ENCODE results near the gene APBA2.

Gene APBA2

DNA sequence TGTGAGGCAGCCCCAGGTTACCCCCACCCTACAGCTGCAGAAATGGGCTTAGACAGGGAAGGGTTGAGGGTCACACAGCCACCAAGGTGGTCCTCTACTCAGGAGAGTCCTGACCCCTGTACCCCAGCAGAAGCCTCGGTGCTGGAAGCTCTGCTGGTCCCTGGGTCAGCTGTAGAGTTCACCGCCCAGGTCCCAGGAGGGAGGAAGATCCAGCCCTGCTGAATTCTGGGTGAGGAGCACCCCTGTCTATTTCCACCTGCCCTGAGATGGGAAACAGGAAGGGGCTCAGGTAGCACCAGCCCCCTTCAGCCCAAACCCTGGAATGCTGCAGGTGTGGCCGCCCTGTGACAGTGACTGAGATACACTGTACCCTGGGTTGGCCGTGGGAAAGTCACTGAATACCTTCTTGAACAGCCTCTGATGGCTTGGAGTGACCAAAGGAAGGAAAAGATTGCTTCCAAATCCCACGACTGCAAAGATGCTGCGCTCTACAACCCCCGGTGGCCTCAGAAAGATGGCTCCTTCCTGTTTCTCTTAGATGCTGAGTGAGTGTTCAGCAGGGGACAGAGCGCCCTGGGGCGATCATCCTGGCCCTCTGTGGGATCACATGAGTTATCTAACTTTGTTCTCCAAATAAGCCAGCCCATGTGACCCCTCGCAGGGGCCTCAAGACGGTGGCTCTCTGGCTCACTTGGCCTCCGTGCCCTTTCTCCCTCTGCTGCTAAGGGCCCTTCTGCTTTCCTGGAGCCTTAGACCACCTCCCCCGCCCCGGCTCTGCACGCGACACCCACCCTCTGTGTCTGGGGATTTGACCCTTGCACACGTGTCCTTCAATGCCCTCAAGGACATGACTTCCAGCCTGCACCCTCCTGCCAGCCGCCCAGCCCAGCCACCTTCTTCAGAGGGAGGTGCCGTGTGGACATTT is 242.0 kb downstream of the APBA2 start:
- DNase-seq: no peak

DNA sequence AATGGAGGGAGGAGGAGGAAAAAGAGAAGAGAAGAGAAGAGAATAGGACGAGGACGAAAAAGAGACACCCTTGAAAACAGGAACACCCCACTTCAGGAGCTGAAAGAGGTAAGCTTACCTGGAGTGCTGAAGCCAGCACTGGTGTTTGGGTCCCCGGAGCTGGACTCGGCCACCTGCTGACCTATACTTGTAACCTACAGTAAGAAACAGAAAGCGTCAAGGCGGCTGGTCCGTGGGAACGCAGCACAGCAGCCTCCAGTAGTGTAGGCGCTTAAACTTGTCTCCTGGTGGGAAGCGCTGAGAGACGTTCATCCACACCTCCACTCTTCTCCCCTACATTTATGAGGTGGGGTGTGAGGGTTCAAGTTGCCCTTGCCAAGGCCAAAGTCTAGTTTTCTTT is 242.9 kb downstream of the APBA2 start:
- no peak for DNase-seq

DNA sequence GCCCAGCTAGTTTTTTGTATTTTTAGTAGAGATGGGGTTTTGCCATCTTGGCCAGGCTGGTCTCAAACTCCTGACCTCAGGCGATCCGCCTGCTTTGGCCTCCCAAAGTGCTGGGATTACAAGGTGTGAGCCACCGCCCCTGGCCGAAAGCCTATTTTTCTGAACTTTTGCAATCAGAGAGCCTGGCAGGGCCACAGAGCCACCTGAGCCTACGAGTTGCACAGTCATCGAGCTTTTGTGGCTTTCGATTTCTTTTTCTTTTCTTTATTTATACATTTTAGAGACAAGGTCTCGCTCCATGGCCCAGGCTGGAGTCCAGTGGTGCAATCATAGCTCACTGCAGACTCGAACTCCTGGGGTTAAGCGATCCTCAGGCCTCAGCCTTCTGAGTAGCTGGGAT is 243.4 kb downstream of the APBA2 start:
- no peak for DNase-seq

DNA sequence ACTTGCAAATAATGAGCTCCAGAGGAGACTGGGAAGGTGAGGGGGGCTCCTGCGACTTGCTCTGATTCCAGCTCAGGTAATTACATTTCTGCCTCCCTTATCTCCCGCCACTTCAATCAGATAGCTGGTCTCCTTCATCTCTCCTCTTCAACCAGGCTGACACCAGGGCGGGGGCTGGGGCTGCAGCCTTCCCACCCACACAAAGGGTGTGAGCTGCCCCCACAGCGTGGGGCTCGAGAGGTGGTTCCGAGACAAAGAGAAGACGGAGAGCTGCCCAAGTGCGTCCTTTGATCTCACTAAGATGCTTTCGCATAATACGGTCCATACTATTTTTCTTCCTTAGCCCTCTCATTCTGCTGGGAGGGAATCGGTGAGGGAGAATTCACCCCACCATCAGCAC is 244.2 kb downstream of the APBA2 start:
- no peak for DNase-seq

DNA sequence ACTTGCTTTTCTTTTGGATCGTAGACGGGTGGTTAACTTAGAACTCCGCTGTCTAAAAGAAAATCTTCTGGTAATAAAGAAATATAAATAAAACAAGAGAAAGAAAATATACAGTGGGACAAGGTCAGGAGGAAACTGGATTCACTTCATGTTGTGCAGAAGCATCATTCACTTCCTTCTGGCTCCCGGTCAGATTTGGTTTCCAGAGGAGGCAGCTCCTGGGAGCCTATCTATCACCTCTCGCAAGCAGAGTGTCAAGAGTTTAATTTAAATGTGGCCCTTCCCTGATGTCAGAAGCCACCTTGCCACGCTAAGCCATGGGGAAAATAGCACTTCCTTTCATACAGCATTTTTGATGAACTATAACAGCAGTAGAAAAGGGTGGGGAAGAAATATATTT is 244.7 kb downstream of the APBA2 start:
- no peak for DNase-seq

DNA sequence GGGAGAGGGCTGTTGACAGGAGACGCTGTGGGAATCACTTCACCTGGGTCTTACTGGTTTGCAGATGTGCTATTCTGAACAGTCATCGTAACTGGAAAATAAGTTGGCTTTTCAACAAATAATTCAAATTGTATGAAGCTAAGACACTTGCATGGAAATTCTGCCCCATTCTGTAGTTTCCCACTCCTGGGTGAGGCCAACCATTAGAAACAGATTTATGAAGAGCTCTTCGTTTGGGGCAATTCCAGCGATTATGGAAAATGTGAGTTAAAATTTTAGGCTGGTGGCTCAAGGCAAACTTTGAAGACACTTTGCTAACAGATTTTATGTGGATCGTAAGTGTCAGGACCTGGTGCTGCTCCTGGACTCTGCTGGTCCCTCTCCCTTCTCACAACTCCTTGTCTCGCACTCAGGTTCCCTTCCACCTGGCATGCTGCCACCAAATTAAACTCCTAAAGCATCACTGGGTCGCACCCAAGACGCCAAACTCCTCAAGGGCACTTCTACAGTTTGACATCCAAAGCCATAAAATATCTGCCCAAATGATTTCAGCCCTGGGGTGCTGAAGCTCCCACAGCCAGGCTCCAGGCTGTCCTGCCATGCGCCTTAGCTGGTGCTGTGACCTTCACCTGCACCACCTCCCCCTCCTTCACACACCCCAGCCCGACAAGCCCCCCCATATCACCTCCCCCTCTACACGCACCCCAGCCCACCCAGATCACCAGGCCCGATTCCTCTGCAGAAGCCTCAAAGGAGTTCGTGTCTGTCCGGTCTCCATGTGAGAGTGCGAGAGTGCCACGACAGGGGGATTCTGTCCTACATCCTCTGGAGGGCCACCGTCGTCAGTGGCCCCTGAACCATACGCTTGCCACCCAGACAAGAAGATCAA is 245.4 kb downstream of the APBA2 start:
- no peak for DNase-seq

DNA sequence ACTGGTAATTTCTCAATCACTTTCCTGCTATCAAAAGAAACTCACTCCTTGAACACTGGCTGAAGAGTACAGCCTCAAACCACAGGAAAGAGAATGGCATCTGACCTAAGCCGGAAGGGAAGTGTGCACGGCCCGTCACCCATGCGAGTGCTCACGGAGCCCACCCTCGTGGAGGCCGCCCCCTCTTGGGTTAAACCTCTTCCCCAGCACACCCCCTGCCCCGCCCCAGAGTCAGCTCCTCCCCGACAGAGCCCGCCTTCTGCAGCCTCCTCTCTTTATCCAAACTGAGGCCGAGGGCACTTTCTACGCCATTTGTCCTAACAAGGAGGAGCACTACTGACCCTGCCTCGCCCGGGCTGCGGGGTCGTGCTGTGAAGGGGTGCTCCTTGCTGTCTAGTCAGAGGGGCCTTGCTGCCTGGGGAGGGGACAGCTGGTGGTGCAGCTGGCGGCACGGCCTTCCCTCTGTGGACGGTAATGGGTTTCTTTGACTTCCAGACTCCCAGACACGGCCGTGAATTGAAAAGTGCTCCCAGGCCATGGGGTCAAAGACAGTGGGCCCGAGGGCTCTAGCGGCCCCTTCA is 246.2 kb downstream of the APBA2 start:
- DNase-seq: no peak

DNA sequence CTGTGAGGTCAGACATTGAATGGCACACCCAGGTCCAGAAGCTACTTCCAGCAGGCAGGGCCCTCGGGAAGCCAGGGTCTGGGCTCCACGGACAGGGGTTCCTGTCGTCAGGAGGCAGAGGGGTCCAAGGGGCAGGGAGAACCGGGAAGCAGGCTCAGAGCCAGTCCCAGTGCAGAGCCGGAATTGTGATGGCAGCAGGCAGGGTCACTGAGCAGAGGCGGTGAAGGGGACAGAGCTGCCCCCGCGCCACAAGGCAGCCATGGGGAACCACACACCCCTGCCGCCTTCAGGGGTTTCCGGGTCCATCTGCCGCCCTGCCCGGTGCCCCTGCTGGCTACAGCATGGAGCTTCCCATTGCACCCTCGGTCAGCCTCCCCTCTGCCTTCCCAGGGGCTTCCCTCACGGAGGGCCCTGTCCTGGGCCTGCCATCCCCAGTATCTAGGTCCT is 247.0 kb downstream of the APBA2 start:
- DNase-seq: no peak

DNA sequence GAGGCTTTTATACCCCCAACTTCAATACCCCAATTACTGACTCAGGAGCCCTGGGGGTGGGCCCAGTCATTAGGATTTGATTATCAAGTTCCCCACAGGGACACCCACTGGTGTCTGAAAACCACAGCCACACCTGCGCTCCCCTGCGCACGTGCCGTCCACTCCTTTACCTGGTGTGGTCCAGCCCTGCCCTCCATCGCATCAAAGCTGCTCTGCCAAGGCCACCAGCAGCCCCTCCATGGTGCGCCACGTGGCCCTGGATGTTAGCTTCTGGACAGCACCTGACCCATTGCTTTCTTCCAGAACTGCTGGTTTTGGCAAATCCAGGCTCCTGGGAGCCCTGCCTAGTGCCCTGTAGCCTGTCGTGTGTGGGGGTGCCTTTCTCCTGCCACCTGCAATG is 247.5 kb downstream of the APBA2 start:
- no peak for DNase-seq

DNA sequence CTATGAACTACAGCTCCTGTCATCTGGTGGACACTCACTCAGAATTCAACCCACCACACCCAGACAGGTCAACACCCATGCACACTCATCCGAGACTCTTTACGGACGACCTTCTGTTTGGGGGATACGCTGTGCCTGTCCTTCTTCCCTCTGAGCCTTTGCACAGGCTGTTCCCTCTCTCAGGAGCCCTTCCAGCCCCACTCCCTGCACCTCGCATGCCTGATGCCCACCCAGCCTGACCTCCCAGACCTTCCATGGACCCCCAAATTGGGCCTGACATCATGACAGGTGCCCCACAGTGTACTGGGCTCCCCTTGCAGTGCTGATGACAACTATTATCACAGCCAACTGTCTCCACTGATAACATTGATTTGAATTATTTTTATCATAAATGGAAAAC is 248.0 kb downstream of the APBA2 start:
- DNase-seq: no peak

DNA sequence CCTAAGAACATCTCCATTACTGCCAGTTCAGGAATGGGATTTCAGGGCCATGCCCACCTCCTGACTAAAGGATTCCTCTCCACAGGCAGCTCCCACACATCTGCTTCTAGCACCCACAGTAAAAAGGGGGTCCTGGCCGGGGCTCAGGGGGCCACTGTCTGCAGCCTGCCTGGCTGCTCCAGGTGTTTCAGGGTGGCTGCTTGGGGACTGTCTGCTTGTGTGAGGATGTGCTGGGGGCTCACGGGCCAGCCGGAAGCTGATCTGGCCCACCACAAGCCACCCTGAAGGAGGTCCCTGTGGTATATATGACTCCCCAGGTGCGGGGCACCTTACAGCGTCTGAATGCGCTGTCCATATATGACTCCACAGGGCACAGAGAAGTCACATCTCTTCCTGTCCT is 248.5 kb downstream of the APBA2 start:
- DNase-seq: no peak

DNA sequence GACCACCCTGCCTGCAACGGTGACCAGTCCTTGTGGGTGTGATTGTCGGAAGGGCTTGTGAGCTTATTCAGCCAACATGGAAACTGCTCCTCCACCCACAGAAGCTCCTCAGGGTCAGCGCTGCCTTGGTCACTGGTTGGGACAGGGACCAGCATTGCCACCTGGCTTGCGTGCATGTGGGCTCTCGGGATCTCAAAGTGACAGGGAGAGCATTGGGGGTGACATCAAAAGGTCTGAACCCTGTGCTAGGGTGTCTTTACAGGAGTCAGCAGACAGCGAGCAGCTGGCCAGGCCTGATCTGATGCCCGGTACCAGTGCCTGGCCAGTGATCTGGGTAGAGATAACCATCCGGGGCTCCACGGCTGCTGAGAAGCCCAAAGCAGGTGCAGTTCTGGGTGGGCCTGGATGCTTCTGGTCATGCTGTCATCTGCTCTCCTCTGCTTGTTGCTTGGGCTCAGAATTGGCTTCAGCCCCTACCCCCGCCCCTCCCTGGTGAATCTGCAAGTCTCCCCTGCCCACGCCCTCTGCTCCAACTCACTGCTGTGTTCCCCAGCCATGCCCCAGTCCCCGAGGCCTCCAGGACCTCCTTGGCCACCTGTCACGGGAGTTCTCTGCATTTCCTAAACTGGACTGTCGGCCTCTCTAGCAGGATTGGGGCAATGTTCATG is 249.0 kb downstream of the APBA2 start:
- DNase-seq: no peak

DNA sequence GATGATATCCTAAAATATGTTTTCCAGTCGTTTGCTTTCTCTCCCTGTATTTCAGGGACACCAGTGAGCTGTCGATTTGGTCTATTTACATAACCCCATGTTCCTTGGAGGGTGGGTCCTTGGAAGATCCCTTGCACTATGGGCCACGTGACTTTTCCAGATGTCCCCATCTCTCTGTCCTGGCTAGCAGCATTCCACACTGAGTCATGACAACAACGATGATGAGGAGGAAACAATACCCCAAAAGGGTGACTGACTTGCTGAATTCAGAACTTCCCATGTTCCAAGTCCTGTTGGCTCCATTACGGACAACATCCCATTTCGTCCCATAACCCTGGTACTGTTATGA is 249.5 kb downstream of the APBA2 start:
- DNase-seq: no peak

DNA sequence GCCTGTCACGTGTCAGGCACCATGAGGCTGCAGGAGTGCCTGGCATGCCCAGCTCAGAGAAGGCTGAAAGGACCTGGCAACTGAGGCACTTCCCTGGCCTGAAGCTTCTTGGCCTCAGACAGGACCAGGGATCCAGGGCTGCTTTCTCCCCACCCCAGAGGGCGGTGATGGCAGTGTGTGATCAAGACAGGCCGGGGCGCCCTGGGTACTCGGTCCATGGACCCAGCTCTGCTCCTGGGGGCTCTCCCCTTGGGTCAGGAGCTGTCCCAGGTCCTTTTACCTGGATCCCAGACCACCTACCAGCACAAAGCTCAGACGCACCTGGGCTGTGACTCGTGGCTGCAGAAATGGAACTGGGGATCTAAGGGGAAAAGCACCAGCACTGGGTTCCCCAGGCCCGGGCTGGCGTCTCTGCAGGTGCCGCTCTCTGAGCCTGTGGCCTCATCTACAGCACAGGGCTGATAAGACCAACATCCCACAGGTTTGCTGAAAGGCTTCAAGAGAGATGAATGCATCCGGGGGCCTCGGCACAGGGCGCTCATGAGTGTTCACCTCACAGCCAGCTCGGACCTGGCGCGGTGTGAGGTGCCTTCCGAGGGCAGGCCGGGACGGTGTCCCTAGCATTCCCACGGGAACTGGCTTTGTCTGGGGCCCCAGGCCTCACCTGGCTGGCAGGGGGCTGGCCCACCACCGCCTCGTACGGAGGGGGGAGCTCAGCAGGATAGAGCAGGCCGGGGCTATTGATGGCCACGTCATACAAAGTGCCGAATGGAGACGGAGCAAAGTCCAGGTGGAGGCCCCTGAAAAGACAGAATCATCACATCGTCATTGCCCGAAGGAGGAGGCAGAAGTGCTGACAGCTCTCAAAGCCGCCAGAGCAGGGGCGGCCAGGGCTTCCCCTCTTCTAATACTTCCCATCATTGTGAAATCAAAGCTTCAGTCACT is 250.2 kb downstream of the APBA2 start:
- DNase-seq: no peak

DNA sequence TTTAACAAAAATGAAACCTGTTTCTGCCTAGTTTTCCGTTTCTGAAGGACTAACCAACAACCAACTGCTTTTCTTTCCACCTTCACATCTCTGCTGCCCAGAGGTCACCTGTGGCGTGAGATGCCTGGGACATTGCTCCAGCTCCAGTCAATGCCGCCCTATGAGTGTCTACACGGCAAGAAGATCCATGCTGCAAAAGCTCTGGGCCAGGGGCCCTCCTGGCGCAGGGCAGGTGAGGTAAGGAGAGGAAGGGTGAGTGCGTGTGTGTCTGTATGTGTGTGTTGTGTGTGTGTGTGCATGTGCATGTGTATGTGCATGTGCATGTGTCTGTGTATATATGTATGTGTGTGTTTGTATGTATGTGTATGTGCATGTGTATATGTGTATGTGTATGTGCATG is 252.5 kb downstream of the APBA2 start:
- DNase-seq: no peak

DNA sequence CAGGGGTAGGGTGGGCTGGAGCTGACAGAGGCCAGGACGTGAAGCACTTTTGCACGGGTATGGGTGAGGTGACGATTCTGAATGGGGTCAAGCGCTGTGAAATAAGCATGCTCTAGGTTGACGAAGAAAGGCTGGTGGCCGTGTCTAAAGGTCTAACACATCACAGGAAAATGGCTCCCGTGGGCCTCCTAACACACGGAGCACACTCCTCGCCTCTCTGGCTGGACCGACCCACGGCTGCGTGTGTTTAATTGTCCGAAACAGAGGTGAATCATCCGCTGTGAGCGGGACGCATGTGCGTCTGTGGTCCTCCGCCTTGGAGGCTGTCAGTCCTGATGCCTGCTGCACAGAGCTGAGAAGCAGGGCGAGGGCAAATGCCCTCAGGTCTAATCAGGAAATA is 253.3 kb downstream of the APBA2 start:
- no peak for DNase-seq

DNA sequence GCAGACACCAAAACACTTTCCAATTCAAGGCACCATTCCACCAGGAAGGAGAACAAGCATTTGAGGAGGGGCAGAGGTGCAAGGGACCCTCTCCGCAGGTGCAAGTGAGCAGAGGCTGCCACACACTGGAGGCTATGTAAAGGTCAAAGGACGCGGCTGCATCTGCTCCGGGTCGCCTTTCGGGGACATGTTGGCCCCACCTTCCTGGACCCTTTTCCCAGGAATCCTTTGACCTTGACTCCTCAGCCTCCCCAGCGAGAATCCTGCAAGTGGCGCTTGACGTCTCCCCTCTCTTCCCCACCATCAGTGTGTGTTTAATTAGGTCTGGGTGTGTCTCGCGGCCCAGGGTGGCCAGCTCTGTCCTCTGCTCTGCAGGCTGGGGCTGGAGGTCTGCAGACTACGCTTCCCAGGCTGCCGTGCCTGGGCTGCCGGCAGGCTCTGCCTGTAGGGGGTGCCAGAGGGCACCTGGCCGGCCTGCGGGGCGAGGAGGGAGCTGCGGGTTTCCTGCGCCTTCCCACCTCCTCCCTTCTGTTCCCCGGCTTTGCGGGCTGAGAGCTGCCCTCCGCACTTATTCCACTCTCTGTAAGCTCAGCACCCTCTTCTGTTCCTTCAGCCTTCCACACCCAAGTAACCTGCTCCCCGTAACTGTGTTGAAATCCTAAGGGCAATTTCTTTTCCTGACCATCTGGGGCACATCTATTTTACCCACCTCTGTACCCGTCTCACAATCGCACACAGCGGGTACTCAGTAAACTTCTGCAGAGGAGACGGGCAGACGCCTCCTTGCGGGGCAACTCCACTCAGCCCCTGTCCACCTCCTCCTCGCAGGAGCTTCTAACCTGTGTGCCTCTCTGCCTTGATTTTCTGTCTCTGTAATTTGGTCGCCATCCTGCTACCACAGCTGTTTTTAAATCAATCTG is 254.0 kb downstream of the APBA2 start:
- peak; percentile 59 to 67 for DNase-seq

DNA sequence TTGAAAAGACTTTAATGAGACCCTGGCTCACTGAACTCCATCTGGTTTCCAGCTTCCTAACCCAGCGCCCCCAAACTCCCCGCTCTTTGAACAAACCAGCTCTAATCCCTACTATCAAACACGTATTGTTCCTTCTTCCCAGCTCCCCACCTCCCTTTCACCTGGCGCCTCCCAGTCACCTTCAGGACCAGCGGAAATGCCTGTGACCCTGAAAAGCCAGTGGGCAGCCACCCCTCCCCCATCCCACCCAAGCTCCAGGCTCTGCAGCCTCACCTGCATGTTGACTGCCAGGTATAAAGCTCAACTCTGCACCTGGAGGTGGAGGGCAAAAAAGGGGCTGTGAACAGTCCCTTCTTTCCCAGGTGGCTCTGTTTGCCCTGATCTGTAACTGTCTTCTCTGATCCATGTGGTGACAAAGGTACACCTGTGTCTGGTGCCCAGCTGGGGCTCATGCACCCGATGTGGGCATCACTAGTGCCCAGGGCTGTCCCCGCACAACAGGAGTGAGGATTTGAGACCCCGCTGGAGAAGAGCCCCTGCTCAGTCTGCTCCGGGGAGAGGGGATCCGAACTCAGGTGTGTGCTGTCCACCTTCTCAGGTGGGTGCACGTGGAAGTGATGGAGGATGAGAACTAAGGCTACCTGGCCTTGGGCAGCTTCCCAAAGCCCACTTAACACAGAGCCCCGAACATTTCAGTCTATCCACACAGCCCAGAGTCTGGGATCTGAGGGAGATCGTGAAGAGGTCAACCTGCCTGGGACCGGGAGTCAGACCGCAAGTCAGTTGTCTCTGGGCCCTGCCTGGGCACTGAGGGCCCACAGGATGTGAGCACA is 254.9 kb downstream of the APBA2 start:
- DNase-seq: no peak

DNA sequence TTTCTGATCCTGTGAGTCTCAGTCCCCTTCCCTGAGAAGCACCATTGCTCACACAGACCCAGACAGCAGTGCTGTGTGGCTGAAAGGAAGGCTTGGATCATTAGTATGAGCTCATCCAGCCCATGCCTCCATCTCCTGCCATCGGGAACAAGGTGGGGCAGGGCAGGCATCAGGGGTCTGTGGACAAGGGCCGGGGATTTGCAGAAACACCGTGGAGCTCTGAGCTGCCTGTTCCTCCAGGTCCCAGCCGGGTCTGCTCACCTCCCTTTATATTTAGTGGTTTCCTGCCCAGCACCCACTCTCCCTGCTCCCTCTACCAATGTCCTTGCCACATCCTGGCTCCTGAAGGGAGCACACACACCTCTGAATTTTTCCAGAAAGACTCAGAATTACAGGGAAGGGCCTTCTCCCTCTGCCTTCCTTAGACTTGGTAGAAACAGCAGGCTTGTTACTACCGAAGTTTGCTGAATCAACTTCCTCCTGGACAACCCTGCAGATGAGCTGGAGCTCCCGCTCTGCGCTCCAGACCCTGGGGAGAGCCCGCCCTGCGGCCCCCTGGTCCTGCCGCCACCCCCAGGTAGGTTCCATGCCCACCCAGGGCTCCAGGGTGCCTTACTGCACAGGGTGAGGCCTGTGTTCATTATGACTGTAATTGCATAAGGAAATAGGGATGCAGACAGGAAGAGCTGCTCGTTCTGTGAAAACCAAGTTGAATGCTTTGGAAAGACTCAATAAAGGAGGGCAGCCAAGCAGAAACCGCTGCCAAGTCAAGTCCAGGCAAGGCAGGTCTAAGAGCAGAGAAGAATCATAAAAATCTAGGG is 255.7 kb downstream of the APBA2 start:
- DNase-seq: no peak

Measured in activated CD4-positive, alpha-beta T cell treated with anti-CD3 and anti-CD28 coated beads, Interleukin-2, amount 50 U/mL, for 48 hours (primary cell).